H9 (cell line): ENCODE measurements around the gene FOXA2. TPM values are rescaled to one million over a fixed set of nuclear protein-coding genes. Genes with fewer than 3 reads are reported as not detected.

Experiments
- DNase-seq: peaks from one replicate; pipeline ENCODE4 v3.0.0-alpha.2; 2017
- H2AFZ ChIP-seq: one replicate; pipeline ENCODE4 v1.6.1; 2013; ENCODE audit warnings: mild to moderate bottlenecking, low read length, control low read depth, moderate library complexity
- H2AK5ac ChIP-seq: 2 replicates; pipeline ENCODE4 v1.6.1; 2013; ENCODE audit warnings: low read length, control low read depth, mixed read lengths; ENCODE audit not compliant: insufficient read length
- H2BK120ac ChIP-seq: one replicate; pipeline ENCODE4 v1.6.1; 2013; ENCODE audit warnings: low read depth, mild to moderate bottlenecking, low read length, control low read depth, inconsistent platforms; ENCODE audit not compliant: poor library complexity, severe bottlenecking
- H2BK12ac ChIP-seq: 2 replicates; pipeline ENCODE4 v1.6.1; 2013; ENCODE audit warnings: low read length, control low read depth, mixed read lengths, low read depth; ENCODE audit not compliant: insufficient read length
- H2BK15ac ChIP-seq: 2 replicates; pipeline ENCODE4 v1.6.1; 2013; ENCODE audit warnings: low read depth, low read length, control low read depth
- H2BK20ac ChIP-seq: one replicate; pipeline ENCODE4 v1.6.1; 2013; ENCODE audit warnings: low read depth, mild to moderate bottlenecking, low read length, control low read depth, inconsistent platforms; ENCODE audit not compliant: poor library complexity, severe bottlenecking
- H2BK5ac ChIP-seq: 2 replicates; pipeline ENCODE4 v1.6.1; 2013; ENCODE audit warnings: low read length, control low read depth, mixed read lengths; ENCODE audit not compliant: insufficient read length
- H3K14ac ChIP-seq: 2 replicates; pipeline ENCODE4 v1.6.1; 2013; ENCODE audit warnings: low read length, control low read depth; ENCODE audit not compliant: insufficient read depth
- H3K18ac ChIP-seq: 2 replicates; pipeline ENCODE4 v1.6.1; 2013; ENCODE audit warnings: low read depth, mild to moderate bottlenecking, mixed read lengths, low read length, control low read depth; ENCODE audit not compliant: insufficient read length
- H3K23ac ChIP-seq: 2 replicates; pipeline ENCODE4 v1.6.1; 2013; ENCODE audit warnings: low read length, control low read depth, mixed read lengths, low read depth; ENCODE audit not compliant: insufficient read length
- H3K23me2 ChIP-seq: 2 replicates; pipeline ENCODE4 v1.6.1; 2013; ENCODE audit warnings: low read depth, mild to moderate bottlenecking, mixed read lengths, low read length, control low read depth; ENCODE audit not compliant: insufficient read length, poor library complexity, severe bottlenecking
- H3K27ac ChIP-seq: 2 replicates; pipeline ENCODE4 v1.5.1; 2013; ENCODE audit warnings: low read length, control low read depth, mixed read lengths, low read depth; ENCODE audit not compliant: insufficient read length
- H3K27me3 ChIP-seq: 2 replicates; pipeline ENCODE4 v1.6.1; 2013; ENCODE audit warnings: low read length, control low read depth, inconsistent platforms; ENCODE audit not compliant: insufficient read depth
- H3K4ac ChIP-seq: 2 replicates; pipeline ENCODE4 v1.6.1; 2013; ENCODE audit warnings: low read depth, mild to moderate bottlenecking, control low read depth, inconsistent platforms, low read length, moderate library complexity
- H3K4me1 ChIP-seq: 2 replicates; pipeline ENCODE4 v1.6.1; 2013; ENCODE audit warnings: low read length, control low read depth, inconsistent platforms; ENCODE audit not compliant: insufficient read depth
- H3K4me2 ChIP-seq: 2 replicates; pipeline ENCODE4 v1.6.1; 2013; ENCODE audit warnings: low read length, control low read depth, mixed read lengths; ENCODE audit not compliant: insufficient read length, insufficient read depth
- H3K56ac ChIP-seq: 2 replicates; pipeline ENCODE4 v1.6.1; 2013; ENCODE audit warnings: low read depth, mild to moderate bottlenecking, mixed read lengths, low read length, control low read depth; ENCODE audit not compliant: insufficient read length
- H3K79me1 ChIP-seq: 2 replicates; pipeline ENCODE4 v1.6.1; 2013; ENCODE audit warnings: low read depth, mild to moderate bottlenecking, moderate library complexity, low read length, control low read depth, inconsistent platforms; ENCODE audit not compliant: insufficient read depth, poor library complexity, severe bottlenecking
- H3K79me2 ChIP-seq: 2 replicates; pipeline ENCODE4 v1.6.1; 2013; ENCODE audit warnings: low read length, control low read depth, inconsistent platforms; ENCODE audit not compliant: insufficient read depth
- H3K9ac ChIP-seq: 2 replicates; pipeline ENCODE4 v1.6.1; 2013; ENCODE audit warnings: low read length, control low read depth, mixed read lengths; ENCODE audit not compliant: insufficient read length; ENCODE audit errors: extremely low read depth
- H3K9me3 ChIP-seq: one replicate; pipeline ENCODE4 v1.6.1; 2013; ENCODE audit warnings: low read depth, low read length, inconsistent platforms; ENCODE audit not compliant: control insufficient read depth
- H3T11ph ChIP-seq: one replicate; pipeline ENCODE4 v1.6.1; 2013; ENCODE audit warnings: mild to moderate bottlenecking, low read length, control low read depth, inconsistent platforms
- H4K20me1 ChIP-seq: one replicate; pipeline ENCODE4 v1.6.1; 2013; ENCODE audit not compliant: control insufficient read depth, insufficient read length, insufficient read depth
- H4K5ac ChIP-seq: 2 replicates; pipeline ENCODE4 v1.6.1; 2013; ENCODE audit warnings: low read depth, mild to moderate bottlenecking, mixed read lengths, low read length, control low read depth; ENCODE audit not compliant: insufficient read length
- H4K8ac ChIP-seq: replicated peaks from 2 replicates; pipeline ENCODE4 v1.6.1; 2013; ENCODE audit warnings: low read length, control low read depth, mixed read lengths, low read depth; ENCODE audit not compliant: insufficient read length
- H4K91ac ChIP-seq: 2 replicates; pipeline ENCODE4 v1.6.1; 2013; ENCODE audit warnings: low read depth, mild to moderate bottlenecking, moderate library complexity, mixed read lengths, low read length, control low read depth; ENCODE audit not compliant: insufficient read length
- H3K27ac Mint-ChIP-seq, 3 experiments: 2 replicates in 2 of 3; 3 replicates in 1 of 3; pipeline ENCODE4 v1.8.0; 2020 to 2021; ENCODE audit warnings: mixed read lengths in 3 of 3, mild to moderate bottlenecking in 1 of 3, moderate library complexity in 1 of 3
- H3K27me3 Mint-ChIP-seq: 2 replicates; pipeline ENCODE4 v1.8.0; 2021; ENCODE audit warnings: low read depth, mild to moderate bottlenecking, moderate library complexity, mixed read lengths
- H3K36me3 Mint-ChIP-seq, 3 experiments: 2 replicates in 2 of 3; 3 replicates in 1 of 3; pipeline ENCODE4 v1.8.0; 2020 to 2021; ENCODE audit warnings: low read depth in 3 of 3, mixed read lengths in 3 of 3; ENCODE audit not compliant: insufficient read depth in 1 of 3
- H3K4me1 Mint-ChIP-seq, 2 experiments: 2 replicates each; pipeline ENCODE4 v1.8.0; 2020; ENCODE audit warnings: mixed read lengths in 2 of 2
- H3K4me3 Mint-ChIP-seq, 2 experiments: 2 replicates in 1 of 2; 3 replicates in 1 of 2; pipeline ENCODE4 v1.8.0; 2020 to 2021; ENCODE audit warnings: mild to moderate bottlenecking in 2 of 2, mixed read lengths in 2 of 2, moderate library complexity in 1 of 2
- H3K9me3 Mint-ChIP-seq, 2 experiments: 2 replicates in 1 of 2; 3 replicates in 1 of 2; pipeline ENCODE4 v1.8.0; 2020; ENCODE audit warnings: mild to moderate bottlenecking in 2 of 2, mixed read lengths in 2 of 2, moderate library complexity in 1 of 2
- WGBS: extraction: QIAGEN DNeasy Blood & Tissue Kit; methylation state at CpG from one replicate; pipeline ENCODE4 v1.1.7; 2013; ENCODE audit warnings: missing lambda C conversion rate, low lambda C conversion rate, mixed read lengths; ENCODE audit not compliant: insufficient read length; ENCODE audit errors: extremely low coverage; 5-methylcytosine and 5-hydroxymethylcytosine counted together
- total RNA-seq: library from RNA; stranded (reverse); gene quantifications from 2 replicates; pipeline ENCODE4 v1.2.1, GENCODE V29; 2021
- TF ChIP-seq, protein P1 (sequence below): fragments of 200-600 bp; sonication (generic); conservative IDR thresholded peaks from 3 replicates; pipeline ENCODE4 v1.8.0; 2021; ENCODE audit warnings: antibody characterized with exemption, mild to moderate bottlenecking

Gene FOXA2
- total RNA-seq, 1 experiment from 2014 or later: not detected

GRCh38 chr20:22607695-22608094 is 23.3 kb upstream of the FOXA2 start:
- no CpG with 5 or more reads among the region's 2 CpGs for WGBS

More at GRCh38 chr20:22607695-22608094, 23.3 kb upstream of the FOXA2 start:
- H3K9me3 ChIP-seq: no peaks in the 10 kb centered on the region
- H2AFZ ChIP-seq: no peak overlapping the region
- no peak overlapping the region for H4K5ac ChIP-seq
- no peaks in the 10 kb centered on the region for H3K27me3 ChIP-seq
- H3K23me2 ChIP-seq: no peaks in the 10 kb centered on the region
- H3T11ph ChIP-seq: no peak overlapping the region
- no peaks in the 10 kb centered on the region for H4K20me1 ChIP-seq
- H3K4me2 ChIP-seq: no peak overlapping the region
- H3K27ac ChIP-seq: no peak overlapping the region
- H3K4me1 Mint-ChIP-seq: peaks cover 39 to 46% of the 10 kb centered on the region in 2 experiments
- no peak overlapping the region for H2BK12ac ChIP-seq
- H2BK15ac ChIP-seq: no peak overlapping the region
- no peak overlapping the region for H3K18ac ChIP-seq
- H3K4ac ChIP-seq: no peak overlapping the region
- no peak overlapping the region for H3K14ac ChIP-seq
- H3K9me3 Mint-ChIP-seq: peaks cover 0 to 11% of the 10 kb centered on the region in 2 experiments; a peak in 3 of 5 replicates
- H3K56ac ChIP-seq: no peak overlapping the region
- TF ChIP-seq, protein P1, sequence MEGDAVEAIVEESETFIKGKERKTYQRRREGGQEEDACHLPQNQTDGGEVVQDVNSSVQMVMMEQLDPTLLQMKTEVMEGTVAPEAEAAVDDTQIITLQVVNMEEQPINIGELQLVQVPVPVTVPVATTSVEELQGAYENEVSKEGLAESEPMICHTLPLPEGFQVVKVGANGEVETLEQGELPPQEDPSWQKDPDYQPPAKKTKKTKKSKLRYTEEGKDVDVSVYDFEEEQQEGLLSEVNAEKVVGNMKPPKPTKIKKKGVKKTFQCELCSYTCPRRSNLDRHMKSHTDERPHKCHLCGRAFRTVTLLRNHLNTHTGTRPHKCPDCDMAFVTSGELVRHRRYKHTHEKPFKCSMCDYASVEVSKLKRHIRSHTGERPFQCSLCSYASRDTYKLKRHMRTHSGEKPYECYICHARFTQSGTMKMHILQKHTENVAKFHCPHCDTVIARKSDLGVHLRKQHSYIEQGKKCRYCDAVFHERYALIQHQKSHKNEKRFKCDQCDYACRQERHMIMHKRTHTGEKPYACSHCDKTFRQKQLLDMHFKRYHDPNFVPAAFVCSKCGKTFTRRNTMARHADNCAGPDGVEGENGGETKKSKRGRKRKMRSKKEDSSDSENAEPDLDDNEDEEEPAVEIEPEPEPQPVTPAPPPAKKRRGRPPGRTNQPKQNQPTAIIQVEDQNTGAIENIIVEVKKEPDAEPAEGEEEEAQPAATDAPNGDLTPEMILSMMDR: no peak
- no peak overlapping the region for H3K9ac ChIP-seq
- H3K36me3 Mint-ChIP-seq: peaks cover 0 to 11% (median 7%) of the 10 kb centered on the region in 3 experiments; a peak in 1 of 7 replicates
- no peak overlapping the region for H2BK5ac ChIP-seq
- no peak overlapping the region for H2AK5ac ChIP-seq
- H3K79me2 ChIP-seq: no peaks in the 10 kb centered on the region
- H3K27ac Mint-ChIP-seq: peak overlapping the region in 2 of 3 experiments; percentile 33 to 40; a peak in 2 of 7 replicates
- no peak overlapping the region for H4K91ac ChIP-seq
- H3K4me3 Mint-ChIP-seq: no peak overlapping the region
- H4K8ac ChIP-seq: no peak overlapping the region
- no peak overlapping the region for H3K23ac ChIP-seq
- H3K4me1 ChIP-seq: peaks cover 8% of the 10 kb centered on the region; the same call in 1 of the 2 replicates
- H3K27me3 Mint-ChIP-seq: peaks cover 26% of the 10 kb centered on the region
- no peak overlapping the region for H2BK20ac ChIP-seq
- no peak overlapping the region for H2BK120ac ChIP-seq
- no peaks in the 10 kb centered on the region for H3K79me1 ChIP-seq
- DNase-seq: no peak
